ENCODE measurements around the gene MBL2.

MBL2 gene

GRCh38 chr10:52772623-52773022 lies at the start of gene MBL2:
Gene MBL2, minus strand, starts transcription at chr10:52772784. Its CDS starts 1,149 bp downstream, at chr10:52771635.
- no peak for ATAC-seq
- no peak for DNase-seq

- ATAC-seq (no peak), DNase-seq (no peak)
Observed at GRCh38 chr10:52820309-52820708, 47.7 kb upstream of the MBL2 start.

- DNase-seq: no peak
- ATAC-seq: peak; percentile 46
Observed at GRCh38 chr10:52818019-52818418, 45.4 kb upstream of the MBL2 start.

GRCh38 chr10:52814506-52814905 lies 41.9 kb upstream of the MBL2 start:
- no peak for ATAC-seq
- no peak for DNase-seq

GRCh38 chr10:52811776-52812175 lies 39.2 kb upstream of the MBL2 start:
- ATAC-seq (no peak), DNase-seq (no peak)

GRCh38 chr10:52810761-52811160 lies 38.2 kb upstream of the MBL2 start:
- ATAC-seq (no peak), DNase-seq (no peak)

GRCh38 chr10:52807803-52808202 lies 35.2 kb upstream of the MBL2 start:
- ATAC-seq (no peak), DNase-seq (no peak)

GRCh38 chr10:52805414-52806285 lies 33.1 kb upstream of the MBL2 start:
- ATAC-seq: peak; percentile 6
- DNase-seq: no peak

GRCh38 chr10:52801947-52802346 lies 29.4 kb upstream of the MBL2 start:
- DNase-seq (no peak), ATAC-seq (no peak)

- ATAC-seq: peak; percentile 16
- DNase-seq: no peak
Observed at GRCh38 chr10:52786098-52786497, 13.5 kb upstream of the MBL2 start.

GRCh38 chr10:52785418-52785817 lies 12.8 kb upstream of the MBL2 start:
- no peak for ATAC-seq
- DNase-seq: no peak

- DNase-seq (no peak), ATAC-seq (no peak)
Observed at GRCh38 chr10:52783726-52784125, 11.1 kb upstream of the MBL2 start.

GRCh38 chr10:52782554-52782953 lies 10.0 kb upstream of the MBL2 start:
- DNase-seq: no peak
- ATAC-seq: no peak

GRCh38 chr10:52780391-52781155 lies 8.0 kb upstream of the MBL2 start:
- ATAC-seq (no peak), DNase-seq (no peak)

GRCh38 chr10:52779541-52780390 lies 7.2 kb upstream of the MBL2 start:
- DNase-seq: peak; percentile 71
- ATAC-seq: peak; percentile 60

- DNase-seq (no peak), ATAC-seq (no peak)
Observed at GRCh38 chr10:52778511-52779392, 6.2 kb upstream of the MBL2 start.

- ATAC-seq (no peak), DNase-seq (no peak)
Observed at GRCh38 chr10:52777414-52777813, 4.8 kb upstream of the MBL2 start.

GRCh38 chr10:52776471-52776903 lies 3.9 kb upstream of the MBL2 start:
- ATAC-seq (no peak), DNase-seq (no peak)

- ATAC-seq (no peak), DNase-seq (no peak)
Observed at GRCh38 chr10:52775132-52775647, 2.6 kb upstream of the MBL2 start.

GRCh38 chr10:52774600-52775106 lies 2.1 kb upstream of the MBL2 start:
- ATAC-seq (no peak), DNase-seq (no peak)

GRCh38 chr10:52774182-52774581 lies 1.6 kb upstream of the MBL2 start:
- ATAC-seq (no peak), DNase-seq (no peak)
